Activated T-cell treated with anti-CD3 and anti-CD28 coated beads for 1 hour (primary cell): ENCODE results near the gene XRCC2.
"Not testable (repeated sequence)": the region's sequence is repeated elsewhere in the genome, so short reads cannot be mapped to it uniquely, and the experiment has no call there.

ENCODE experiments used
- DNase-seq: peaks from one replicate; pipeline ENCODE4 v3.0.0-alpha.2; 2020; ENCODE audit warnings: low read depth

The XRCC2 gene

DNA sequence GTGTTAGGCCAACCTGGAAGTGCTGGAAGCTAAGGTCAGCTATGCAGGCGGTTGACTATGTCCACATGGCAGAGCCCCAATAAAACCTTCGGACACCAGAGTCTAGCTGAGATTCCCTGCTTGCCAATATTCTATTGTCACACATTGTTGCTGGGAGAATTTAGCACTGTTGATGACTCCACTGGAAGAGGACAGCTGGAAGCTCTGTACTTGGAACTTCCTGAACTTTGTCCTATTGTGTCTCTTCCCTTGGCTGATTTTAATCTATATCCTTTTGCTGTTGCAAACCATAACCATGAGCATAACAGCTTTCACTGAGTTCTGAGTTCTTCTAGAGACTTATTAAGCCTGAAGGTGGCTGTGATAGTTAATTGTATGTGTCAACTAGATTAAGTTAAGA is 12.0 kb downstream of the XRCC2 start:
- DNase-seq: no peak

DNA sequence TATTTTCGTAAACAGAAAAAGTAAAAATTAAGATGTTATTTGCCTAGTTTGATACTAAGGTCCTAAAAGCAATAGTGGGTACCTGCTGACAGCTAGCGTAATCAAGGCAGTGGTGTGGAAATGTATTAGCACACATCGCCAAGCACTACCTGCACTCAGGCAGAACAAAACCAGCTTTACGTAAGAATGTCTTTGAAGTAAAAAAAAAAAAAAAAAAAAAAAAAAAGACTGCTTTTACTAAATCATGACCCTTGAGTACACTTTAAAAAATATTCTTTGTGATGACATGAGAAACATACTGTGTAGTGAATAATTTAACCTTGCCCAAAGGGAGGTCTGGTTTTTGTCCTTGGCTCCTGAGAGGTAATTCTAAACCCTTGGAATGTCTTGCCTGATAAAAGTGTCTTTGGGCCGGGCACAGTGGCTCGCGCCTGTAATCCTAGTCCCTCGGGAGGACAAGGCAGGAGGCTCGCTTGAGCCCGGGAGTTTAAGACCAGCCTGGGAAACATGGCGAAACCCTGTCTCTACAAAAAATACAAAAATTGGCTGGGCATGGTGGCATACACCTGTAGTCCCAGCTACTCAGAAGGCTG is 12.7 kb downstream of the XRCC2 start:
- DNase-seq: no peak

DNA sequence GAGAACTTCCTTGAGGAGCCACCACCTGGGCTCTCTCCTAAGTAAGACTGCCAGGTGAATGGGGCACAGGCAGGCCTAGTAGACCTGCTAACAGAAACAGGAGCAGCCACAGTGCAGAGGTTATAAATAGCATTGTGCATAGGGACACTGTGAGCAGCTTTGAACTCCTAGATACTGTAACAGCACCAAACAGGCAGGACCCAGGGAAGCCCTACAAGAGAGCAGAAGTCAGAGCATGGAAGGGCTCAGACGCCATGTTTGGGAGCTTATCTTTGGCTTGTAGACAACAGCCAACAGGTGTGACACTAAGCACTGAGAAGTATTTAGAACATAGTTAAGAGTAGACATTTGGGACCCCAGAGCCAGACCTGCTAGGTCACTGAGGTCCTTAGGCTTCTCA is 14.5 kb downstream of the XRCC2 start:
- DNase-seq: no peak

DNA sequence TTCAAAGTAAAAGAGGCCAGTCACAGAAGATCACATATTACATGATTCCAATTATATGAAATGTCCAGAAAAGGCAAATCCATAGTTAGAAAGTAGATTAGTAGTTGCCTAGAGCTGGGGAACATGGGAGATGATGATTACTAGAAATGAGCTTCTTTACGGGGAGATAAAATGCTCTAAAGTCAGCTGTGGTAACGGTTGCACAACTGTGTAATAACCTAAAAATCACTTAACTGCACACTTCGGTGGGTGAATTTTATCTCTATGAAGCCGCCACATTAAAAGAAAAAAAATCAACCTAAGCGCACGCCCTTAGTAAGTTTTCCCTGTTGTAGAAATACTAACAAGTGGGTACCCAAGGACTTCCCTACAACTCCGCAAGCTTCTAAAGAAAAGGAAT is 15.9 kb downstream of the XRCC2 start:
- DNase-seq: no peak

DNA sequence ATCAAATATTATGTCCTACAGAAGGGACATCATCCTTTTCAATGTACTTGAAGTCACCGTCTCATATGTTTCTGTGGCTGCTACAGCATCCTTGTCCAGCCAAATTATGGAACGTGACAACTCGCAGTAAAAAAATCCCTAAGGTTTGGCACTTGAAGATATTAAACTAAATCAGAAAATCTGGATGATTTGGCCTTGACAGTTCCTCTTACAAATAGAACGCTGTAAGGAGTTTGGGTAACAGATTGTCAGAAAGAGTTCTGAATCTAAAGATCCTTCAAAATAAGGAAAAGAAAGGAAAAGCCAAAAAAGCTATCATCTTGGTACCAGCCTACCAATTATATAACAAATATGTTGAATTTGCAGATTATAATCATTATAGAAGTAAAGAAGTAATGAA is 21.0 kb downstream of the XRCC2 start:
- no peak for DNase-seq

DNA sequence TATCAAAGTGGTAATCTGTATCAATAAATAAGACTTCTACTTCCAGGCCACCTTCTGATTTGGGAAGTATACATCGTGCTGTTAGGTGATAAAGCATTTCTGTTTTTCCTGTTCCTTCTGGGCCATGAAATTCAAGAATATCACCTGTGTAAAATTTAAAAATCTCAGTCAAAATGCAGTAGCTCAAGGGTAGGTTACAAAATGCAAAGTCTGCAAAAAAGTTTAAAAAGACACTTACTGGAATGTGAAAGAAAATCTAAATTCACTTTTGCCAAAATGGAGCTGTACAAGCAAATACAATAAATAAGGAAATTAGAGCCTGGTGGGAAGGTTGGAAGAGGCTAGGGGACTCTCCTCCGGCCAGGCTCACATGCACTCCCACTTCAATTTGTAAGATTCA is 26.7 kb downstream of the XRCC2 start:
- DNase-seq: no peak

DNA sequence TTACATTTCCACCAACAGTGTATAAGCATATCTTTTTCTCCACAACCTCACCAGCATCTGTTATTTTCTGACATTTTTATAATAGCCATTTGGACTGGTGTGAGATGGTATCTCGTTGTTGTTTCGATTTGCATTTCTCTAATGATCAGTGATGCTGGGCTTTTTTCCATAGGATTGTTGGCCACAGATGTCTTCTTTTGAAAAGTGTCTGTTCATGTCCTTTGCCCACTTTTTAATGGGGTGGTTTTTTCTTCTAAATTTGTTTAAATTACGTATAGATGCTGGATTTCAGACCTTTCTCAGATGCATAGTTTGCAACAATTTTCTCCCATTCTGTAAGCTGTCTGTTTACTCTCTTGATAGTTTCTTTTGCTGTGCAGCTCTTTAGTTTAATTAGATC is 28.9 kb downstream of the XRCC2 start:
- no peak for DNase-seq

DNA sequence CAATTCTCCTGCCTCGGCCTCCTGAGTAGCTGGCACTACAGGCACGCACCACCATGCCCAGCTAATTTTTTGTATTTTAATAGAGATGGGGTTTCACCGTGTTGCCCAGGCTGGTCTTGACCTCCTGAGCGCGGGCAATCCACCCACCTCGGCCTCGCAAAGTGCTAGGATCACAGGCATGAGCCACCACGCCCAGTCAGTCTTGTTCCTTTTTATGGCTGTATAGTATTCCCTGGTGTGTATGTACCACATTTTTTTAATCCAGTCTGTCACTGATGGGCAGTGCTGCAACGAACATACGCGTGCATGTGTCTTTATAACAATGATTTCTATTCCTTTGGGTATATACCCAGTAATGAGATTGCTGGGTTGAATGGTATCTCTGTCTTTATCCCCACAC is 29.4 kb downstream of the XRCC2 start:
- DNase-seq: not testable (repeated sequence)

DNA sequence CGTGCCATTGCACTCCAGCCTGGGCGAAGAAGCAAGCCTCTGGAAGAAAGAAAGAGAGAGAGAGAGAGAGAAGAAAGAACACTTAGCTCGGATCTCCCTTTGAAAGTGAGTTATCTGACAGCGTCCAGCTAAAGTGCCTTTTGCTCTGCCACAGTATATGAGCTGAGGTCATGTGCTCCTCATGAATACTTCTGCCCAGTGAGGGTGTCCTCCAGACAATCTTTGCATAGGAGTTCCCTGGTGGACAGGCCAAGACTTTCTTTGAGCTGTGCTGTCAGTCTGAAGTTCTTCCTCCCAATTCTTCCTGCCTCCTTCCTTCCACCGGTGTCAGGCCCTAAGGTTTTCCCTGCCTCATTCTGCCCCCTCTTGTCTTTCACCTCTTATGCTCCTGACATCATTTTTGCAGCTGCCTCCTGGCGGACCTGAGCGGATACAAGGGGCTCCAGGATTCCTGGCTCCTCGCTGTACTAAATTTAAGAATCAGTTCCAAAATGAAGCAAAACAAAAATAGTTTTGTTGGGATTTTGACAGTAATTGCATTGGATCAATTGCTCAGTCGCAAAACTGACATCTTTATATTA is 31.9 kb downstream of the XRCC2 start:
- no peak for DNase-seq

DNA sequence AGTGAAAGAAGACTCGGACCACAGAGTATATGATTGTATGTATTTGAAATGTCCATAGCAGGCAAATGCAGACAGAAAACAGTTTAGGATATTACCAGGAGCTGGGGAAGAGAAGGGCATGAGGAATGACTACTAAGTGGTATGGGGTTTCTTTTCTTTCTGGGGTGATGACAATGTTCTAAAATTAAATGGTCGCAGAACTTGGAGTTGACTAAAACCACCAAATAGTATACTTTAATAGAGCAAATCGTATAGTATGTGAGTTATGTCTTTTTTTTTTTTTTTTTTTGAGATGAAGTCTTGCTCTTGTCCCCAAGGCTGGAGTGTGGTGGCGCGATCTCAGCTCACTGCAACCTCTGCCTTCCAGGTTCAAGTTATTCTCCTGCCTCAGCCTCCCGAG is 34.6 kb downstream of the XRCC2 start:
- DNase-seq: no peak

DNA sequence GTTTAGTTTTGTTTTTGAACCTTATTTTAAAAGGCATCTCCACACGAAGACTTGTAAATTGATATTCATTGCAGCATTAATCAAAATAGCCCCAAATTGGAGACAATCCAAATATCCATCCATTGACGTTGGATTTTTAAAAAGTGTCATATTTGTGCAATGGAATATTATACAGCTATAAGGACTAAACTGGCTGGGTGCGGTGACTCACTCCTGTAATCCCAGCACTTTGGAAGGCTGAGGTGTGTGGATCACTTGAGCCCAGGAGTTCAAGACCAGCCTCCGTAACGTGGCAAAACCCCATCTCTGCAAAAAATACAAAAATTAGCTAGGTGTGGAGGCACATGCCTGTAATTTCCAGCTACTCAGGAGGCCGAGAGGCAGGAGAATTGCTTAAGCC is 35.1 kb downstream of the XRCC2 start:
- no peak for DNase-seq

DNA sequence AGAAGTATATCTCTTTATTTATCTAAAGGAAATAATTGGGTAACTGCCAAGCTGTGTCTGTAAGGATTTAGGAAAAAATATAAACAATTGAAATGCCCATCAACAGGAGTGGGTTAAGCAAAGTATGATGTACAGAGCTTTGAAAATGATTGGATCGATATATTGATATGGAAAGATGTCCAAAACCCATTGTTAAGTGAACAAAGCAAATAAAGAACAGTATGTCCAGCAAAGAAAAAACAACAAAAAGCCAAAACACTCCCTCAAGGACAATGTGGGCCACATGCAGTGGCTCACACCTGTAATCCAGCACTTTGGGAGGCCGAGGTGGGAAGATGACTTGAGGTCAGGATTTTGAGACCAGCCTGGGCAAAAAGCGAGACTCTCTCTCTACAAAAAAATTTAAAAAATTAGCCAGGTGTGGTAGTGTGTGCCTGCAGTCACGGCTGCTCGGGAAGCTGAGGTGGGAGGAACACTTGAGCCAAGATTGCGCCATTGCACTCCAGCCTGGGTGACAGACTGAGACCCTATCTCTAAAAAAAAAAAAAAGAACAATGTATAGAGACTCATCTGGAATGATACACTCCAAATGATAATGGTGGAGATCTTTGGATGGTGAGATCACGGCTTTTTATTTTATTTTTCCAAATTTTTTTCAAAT is 37.9 kb downstream of the XRCC2 start:
- no peak for DNase-seq

DNA sequence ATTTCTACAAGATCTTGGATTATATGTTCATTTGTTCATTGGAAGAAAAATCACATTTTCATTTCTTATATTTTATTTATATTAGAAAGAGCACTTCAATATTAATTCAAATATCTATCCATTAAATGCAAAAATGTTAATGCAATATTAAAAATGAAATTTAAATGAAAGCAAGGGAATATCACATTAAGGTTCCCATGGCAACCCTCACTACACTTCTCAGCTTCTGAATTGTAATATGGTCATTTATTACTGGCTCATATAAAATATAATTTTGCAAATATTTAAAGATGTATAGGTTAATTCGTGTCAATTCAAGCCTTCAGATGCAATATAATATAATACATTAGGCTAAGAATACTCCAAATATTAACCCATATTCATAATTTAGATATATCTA is 38.8 kb downstream of the XRCC2 start:
- DNase-seq: no peak

DNA sequence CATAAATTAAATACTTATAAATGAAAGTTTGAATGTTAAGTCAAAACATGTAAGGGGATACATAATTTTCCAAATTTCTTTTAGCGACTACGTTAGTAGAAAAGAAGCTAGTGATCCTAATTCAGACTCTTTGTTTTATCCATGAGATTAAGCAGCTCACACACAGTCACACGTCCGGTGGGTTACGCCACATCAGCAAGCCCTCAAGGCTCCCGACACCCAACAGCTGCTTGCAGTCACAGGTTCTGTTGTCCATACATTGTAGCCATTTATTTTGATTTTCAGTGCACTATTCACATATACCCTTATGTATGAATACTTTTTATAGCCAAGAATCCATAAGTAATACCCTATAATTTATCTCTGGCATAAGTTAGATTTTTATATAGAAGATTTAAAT is 39.5 kb downstream of the XRCC2 start:
- DNase-seq: no peak

DNA sequence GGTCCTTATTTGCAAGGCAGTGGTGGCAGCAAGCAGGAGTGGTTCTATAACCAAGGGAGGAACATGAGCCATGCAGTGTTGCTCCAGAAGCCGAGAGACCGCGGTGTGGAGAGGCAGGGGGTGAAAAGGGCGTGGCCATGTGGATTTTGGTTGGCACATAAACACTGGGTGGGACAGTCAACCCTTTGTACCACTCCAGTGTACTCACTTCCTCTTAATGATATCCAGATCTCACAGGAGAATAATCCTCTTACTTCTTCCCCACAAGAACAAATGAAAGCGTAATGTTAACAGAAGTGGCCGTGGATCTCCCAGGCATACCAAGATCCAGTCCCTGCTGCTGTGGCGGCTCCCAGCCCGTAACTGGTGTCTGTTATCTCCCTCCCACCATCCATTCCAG is 42.4 kb downstream of the XRCC2 start:
- DNase-seq: no peak

DNA sequence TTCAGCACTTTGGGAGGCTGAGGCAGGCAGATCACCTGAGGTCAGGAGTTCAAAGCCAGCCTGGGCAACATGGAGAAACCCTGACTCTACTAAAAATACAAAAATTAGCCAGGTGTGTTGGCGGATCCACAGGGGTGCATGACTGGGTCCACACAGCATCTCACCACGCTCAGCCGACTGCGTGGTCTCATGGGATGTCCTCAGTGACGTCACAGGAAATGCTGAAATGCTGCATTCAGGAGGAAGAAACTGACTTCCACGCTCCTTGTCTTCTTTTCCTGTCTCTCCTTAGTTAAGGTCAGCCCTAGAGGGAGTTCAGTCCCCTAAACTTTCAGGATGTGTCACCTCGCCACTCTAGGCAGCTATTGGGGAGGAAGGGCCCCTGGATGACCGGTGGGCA is 42.9 kb downstream of the XRCC2 start:
- no peak for DNase-seq

DNA sequence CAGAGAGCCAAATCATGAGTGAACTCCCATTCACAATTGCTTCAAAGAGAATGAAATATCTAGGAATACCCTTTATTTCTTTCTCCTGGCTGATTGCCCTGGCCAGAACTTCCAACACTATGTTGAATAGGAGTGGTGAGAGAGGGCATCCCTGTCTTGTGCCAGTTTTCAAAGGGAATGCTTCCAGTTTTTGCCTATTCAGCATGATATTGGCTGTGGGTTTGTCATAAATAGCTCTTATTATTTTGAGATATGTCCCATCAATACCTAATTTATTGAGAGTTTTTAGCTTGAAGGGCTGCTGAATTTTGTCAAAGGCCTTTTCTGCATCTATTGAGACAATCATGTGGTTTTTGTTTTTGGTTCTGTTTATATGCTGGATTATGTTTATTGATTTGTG is 47.2 kb downstream of the XRCC2 start:
- DNase-seq: not testable (repeated sequence)

DNA sequence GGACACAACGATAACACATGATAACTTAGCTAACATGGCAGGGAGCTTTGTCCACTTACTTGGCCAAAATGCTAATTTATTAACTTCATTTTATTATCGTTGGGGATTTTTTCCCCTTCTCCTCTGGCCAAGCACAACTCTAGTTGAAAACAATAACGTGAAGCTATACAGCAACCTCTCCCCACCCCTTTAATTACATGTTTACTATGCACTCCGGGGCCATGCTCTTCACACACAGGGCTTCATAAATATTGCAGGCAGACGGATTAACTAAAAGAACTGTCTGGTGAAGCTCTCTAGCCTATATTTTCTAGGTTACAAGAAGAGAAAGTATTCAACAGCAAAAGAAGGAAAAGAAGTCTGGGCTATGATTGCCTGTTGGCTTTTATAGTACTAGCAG is 51.7 kb downstream of the XRCC2 start:
- no peak for DNase-seq

DNA sequence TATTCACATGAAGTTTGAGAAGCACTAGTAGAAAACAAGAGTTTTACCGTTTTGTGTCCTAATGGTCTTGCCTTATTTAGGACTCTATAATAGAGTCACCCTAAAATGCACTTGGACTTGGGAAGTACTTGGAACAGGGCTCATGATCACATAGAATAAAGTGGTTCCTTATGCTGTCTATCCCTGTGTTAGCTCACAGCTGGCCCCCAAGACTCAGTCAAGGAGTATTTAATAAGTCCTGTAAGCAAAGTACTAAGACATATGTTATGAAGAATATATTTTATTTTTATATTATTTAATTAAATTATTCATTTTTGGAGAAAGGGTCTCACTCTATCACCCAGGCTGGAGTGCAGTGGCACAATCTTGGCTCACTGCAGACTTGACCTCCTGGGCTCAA is 54.5 kb downstream of the XRCC2 start:
- no peak for DNase-seq

DNA sequence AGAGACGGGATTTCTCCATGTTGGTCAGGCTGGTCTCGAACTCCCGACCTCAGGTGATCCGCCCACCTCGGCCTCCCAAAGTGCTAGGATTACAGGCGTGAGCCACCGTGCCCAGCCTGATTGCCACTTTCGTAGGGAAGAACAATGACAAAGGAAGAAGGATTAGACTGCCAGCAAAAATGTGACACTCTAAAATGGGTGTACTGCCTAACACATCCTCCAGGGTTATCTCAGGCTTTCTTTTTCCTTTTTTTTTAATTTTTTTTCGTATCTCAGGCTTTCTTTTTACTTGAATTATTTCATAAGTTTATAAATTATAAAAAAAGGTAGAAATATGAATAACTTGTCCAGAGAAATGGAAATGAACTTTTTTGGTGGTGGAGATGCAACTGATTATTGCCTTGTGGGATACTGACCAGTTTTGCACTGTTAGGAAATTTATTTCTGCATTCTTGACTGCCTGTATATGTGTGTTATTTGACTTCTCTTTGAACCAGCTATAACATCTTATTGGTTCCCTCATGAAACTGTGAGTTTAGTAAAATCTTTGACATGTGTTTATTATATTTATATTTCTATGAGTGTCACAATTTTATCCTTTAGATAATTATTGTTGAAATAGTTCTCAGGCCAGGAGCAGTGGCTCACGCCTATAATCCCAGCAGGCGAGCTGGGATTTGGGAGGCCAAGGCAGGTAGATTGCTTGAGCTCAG is 56.8 kb downstream of the XRCC2 start:
- DNase-seq: no peak

DNA sequence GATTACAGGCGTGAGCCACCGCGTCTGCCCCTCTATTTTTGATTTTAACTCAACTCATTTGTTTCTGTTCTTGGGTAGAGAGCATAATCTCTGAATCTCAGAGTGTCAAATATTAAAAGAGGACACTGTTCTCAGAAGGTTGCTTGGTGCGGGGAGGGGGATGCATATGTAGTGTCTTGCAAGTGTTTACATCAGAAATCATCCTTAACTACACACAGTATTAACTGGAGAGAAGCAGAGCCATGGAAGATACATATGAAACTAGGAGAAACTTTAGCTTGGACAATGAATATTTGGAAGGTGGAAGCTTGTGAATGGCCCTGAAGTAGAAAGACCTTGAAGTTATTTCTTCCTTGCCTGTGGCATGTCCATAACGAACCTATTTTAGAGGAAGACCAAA is 57.5 kb downstream of the XRCC2 start:
- no peak for DNase-seq

DNA sequence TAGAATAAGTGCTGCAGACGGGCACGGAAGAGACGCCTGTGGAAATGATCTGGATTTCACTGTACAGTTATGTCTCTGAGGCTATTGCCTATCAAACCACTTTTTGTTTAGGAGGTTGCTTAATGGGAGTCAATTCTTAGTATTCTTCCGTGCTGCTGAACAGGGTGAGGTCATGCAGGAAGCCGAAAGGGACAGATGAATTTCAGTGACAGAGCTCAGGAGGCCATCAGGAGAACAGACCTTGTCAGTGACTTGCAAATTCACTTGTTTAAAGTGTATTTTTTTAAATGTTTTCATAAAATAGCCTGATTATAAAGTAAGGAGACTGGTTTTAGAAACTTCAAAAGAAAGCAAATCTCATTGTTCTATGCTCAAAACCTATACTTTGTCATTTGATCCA is 58.9 kb downstream of the XRCC2 start:
- no peak for DNase-seq

DNA sequence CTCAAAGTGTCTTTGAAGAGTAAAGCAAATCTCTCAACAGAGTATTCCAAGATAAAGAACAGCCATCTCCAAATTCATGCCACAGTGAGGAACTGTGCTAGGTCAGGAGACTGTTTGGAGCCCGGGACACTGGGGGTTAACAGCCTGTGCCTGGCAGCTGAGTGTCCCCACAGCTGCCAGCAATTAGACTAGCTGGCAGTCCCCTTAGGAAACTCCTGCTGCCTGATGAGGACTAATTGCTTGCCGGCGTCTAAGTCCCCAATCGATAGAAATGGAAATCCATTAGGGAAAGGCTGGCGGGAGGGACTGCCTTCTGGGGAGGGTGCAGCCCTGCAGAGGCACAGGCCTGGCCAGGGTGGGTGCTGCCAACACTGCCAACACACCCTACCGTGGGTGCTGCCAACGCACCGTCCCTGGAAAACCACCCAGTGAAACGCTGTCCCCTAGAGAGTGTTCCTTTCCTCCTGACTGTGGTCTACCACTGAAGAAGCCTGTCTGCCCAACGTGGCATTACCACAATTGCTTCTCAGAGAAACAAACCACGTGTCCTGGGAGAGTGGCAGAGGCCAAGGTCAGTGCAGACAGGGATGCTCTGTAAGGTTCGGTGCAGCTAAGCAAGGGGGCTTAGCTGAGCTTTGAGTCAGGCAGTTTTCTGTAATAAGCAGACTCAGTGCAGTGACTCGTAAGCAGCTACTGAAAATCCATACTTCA is 60.8 kb downstream of the XRCC2 start:
- DNase-seq: no peak
